Fibroblast of mammary gland (primary cell): ENCODE data around the gene NAT9.

Source experiments
- DNase-seq: peaks from one replicate; pipeline ENCODE4 v3.0.0-alpha.2; 2010; ENCODE audit warnings: low read depth
- H3K4me3 ChIP-seq: 2 replicates; pipeline ENCODE4 v1.5.1; 2011; ENCODE audit warnings: low read depth, mild to moderate bottlenecking, low read length, moderate library complexity; ENCODE audit not compliant: control insufficient read depth
- TF ChIP-seq, protein P1 (sequence below): conservative IDR thresholded peaks from 2 replicates; pipeline ENCODE4 v1.5.1; 2011; ENCODE audit warnings: low read depth, low read length, inconsistent platforms; ENCODE audit not compliant: control insufficient read depth, insufficient read depth

NAT9 gene

DNA sequence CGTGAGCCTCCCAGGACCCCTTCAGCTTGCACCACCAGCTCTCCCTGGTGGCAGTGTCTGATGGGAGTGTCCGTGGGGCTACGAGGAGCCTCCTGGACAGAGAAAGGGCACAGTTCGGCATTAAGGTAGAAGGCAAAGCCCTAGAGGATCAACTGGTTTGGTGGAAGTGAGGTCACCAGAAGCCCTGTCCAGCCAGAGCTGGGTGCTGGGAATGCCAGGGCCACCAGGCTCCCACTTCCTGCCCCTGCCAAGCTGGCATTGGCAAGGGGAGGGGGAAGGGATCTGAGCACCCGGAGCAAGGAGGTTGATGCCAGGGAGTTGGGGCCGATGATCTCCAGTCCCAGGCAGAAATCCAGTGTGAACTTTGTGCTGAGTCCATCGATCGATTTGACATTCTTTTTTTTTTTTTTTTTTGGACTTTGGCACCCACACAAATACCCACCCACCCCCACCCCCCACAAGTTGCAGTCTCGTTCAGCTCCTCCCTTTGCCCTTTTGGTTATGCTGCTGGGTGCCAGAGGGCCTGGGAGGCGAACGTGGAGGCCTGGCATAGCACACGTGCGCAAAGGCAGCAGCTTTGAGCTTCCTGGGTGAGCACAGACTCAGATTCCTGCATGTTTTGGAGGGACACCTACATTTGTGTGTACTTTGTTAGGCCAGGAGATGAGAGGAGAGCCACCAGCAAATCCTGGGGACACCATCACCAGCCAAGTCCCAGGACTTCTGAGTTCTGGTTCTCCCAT is 25.6 kb downstream of the NAT9 start:
- DNase-seq: no peak
- H3K4me3 ChIP-seq: no peak overlapping the region
- TF ChIP-seq, protein P1, sequence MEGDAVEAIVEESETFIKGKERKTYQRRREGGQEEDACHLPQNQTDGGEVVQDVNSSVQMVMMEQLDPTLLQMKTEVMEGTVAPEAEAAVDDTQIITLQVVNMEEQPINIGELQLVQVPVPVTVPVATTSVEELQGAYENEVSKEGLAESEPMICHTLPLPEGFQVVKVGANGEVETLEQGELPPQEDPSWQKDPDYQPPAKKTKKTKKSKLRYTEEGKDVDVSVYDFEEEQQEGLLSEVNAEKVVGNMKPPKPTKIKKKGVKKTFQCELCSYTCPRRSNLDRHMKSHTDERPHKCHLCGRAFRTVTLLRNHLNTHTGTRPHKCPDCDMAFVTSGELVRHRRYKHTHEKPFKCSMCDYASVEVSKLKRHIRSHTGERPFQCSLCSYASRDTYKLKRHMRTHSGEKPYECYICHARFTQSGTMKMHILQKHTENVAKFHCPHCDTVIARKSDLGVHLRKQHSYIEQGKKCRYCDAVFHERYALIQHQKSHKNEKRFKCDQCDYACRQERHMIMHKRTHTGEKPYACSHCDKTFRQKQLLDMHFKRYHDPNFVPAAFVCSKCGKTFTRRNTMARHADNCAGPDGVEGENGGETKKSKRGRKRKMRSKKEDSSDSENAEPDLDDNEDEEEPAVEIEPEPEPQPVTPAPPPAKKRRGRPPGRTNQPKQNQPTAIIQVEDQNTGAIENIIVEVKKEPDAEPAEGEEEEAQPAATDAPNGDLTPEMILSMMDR: no peak

DNA sequence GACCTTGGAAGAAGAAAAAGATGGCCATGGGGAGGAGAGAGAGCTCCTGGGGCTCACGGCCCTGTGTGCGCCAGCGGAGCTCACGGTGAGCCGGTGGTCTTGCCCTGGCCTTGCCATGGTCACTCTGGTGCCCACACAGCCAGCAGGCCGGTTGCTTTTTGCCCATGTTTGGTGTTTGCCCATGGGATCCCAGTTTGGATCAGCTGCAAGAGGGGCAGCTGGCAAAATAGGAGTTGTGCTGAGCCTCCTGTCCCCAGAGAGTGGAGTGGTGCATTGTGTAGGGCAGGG is 26.2 kb downstream of the NAT9 start:
- TF ChIP-seq, protein P1: no peak
- peak overlapping the region; percentile 64 for H3K4me3 ChIP-seq
- no peak for DNase-seq

DNA sequence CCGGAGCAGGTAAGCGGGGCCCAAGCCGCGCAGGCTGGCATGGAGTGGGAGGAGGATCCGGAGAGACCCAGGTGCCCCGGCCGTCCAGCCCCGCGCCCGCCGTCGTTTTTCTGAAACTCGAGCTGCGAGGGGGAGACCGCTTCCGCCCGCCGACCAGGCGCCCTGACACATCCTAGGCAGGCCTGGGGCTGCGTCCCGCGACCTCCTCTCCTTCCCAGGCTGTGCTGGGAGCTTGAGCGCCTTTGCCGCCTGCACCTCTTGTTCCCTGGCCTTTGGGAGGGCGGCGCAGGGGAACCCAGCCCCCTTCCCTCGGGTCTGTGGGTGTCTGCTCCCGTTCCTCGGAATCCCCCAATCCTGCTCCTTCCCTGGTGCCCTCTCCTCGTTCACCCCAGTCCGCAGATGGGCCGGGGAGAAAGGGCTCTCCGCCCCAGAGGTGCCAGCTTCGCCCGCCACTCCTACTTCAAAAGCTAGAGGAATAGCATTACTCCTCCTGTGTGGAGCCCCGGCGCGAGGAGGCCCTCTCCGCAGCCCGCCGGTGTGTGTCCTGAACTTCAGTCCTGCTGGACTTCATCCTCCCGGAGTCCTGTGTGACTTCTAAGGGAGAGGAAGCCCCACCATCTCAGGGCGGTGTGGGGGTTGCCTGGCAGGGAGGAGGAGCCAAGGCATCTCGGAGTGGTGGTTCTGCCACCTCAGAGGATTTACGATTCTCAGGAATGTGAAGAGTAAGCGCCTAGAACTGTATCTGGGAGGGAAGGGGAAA is 26.7 kb downstream of the NAT9 start:
- TF ChIP-seq, protein P1: no peak
- H3K4me3 ChIP-seq: peak overlapping the region; percentile 64
- no peak for DNase-seq

DNA sequence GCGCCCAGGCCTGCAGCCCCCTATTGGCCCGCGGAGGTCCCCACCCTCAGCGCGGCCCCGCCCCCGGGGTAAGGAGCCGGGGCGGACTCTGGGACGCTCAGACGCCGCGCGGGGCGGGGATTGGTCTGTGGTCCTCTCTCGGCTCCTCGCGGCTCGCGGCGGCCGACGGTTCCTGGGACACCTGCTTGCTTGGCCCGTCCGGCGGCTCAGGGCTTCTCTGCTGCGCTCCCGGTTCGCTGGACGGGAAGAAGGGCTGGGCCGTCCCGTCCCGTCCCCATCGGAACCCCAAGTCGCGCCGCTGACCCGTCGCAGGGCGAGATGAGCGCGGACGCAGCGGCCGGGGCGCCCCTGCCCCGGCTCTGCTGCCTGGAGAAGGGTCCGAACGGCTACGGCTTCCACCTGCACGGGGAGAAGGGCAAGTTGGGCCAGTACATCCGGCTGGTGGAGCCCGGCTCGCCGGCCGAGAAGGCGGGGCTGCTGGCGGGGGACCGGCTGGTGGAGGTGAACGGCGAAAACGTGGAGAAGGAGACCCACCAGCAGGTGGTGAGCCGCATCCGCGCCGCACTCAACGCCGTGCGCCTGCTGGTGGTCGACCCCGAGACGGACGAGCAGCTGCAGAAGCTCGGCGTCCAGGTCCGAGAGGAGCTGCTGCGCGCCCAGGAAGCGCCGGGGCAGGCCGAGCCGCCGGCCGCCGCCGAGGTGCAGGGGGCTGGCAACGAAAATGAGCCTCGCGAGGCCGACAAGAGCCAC is 27.4 kb downstream of the NAT9 start, which contains the start of gene NHERF1:
Gene NHERF1, plus strand, starts transcription at position 100 of the 750 bp plus-strand sequence. Its CDS starts 219 bp downstream, at position 319.
- TF ChIP-seq, protein P1: no peak
- DNase-seq: peak; percentile 79
- peak within 1 kb of the TSS; percentile 64 for H3K4me3 ChIP-seq

DNA sequence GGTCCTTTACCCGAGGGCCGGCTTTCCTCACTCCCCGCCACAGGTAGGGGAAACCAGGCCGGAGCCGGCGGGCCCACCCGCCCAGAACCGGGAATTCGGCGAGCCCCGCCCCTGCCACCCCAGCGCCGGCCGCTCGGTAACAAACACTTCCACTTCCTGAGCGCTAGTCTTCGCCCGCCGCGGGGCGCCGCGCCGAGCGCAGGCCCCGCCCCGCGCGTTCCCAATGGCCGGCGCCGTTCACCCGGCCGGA is 27.9 kb downstream of the NAT9 start:
- H3K4me3 ChIP-seq: peak overlapping the region; percentile 56
- no peak for DNase-seq
- TF ChIP-seq, protein P1: no peak

DNA sequence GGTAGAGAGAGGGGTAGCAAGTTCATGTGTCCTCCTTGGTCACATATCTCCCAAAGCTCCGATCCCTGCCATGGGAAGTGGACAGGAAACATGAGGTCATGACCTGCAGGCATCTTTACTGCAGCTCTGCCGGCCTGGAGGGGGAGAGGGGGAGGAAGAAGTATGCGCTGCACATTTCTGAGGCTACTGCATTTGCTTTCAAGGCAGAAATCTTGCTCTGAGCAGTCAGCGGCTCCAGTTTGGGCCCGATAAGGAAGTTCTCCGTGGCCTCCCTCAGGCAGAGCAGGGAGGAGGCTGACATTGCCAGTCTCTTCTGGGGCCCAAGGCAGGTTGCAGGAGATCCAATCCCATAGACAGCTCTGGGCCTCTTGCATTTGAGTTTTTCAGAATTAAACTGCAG is 29.2 kb downstream of the NAT9 start:
- TF ChIP-seq, protein P1: no peak
- H3K4me3 ChIP-seq: no peak overlapping the region
- DNase-seq: no peak
